ENCODE data around the gene SFR1. TPM values are rescaled to one million over a fixed set of nuclear protein-coding genes. Genes with fewer than 3 reads are reported as not detected.

The SFR1 gene
- total RNA-seq, 1 experiment from 2014 or later = 4.3 TPM

DNA sequence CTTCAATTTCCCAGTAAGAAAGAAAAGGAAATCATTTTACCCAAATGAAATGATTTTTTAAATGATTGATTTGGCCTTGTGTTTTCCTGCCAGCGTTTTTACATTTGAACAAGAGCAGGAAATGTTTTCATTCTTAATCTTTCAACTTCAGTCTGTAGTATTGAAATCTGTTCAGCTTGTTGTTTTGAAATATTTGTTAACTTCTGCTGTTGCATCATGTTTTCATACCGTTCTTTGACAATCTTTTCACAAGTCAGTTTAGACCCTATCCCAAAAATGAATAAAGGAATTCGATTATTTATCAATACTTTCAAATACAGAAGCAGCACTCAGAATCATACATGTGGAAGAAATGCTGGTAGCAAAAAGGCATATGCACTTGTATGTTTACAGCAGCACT lies 8.1 kb downstream of the SFR1 start:
- no peaks in the 10 kb centered on the region for H4K20me1 ChIP-seq (ENCODE audit: insufficient read depth)
- no peaks in the 10 kb centered on the region for H3F3A ChIP-seq (ENCODE audit: insufficient read depth, low read depth)
- CTCF ChIA-PET = no interaction called here
- no TSS peak for BruUV-seq (replicated peaks)
- intact Hi-C loops (cut with micrococcal nuclease; ENCODE audit: unreplicated experiment) = loop anchor here (2.0 kb wide), 1 partner anchor 29 kb away; no protein-coding TSS in a partner anchor
- H3K79me2 ChIP-seq (ENCODE audit: low read depth) = no peaks in the 10 kb centered on the region
- H3K4me2 ChIP-seq = no peak overlapping the region
- no peak overlapping the region for H2AFZ ChIP-seq
- H3K4me1 ChIP-seq (replicated peaks; ENCODE audit: insufficient read depth) = no peaks in the 10 kb centered on the region
- POLR2A ChIA-PET (ENCODE audit: unreplicated experiment) = interaction anchor here (1.0 kb wide), 1 partner anchor 8 kb away, joined by 7 read pairs; the partner anchor contains the start of gene SFR1
- H3K9me2 ChIP-seq (ENCODE audit: insufficient read depth) = no peaks in the 10 kb centered on the region
- no peaks in the 10 kb centered on the region for H3K27me3 ChIP-seq (ENCODE audit: insufficient read depth, low read depth)
- TF ChIP-seq, protein P1, sequence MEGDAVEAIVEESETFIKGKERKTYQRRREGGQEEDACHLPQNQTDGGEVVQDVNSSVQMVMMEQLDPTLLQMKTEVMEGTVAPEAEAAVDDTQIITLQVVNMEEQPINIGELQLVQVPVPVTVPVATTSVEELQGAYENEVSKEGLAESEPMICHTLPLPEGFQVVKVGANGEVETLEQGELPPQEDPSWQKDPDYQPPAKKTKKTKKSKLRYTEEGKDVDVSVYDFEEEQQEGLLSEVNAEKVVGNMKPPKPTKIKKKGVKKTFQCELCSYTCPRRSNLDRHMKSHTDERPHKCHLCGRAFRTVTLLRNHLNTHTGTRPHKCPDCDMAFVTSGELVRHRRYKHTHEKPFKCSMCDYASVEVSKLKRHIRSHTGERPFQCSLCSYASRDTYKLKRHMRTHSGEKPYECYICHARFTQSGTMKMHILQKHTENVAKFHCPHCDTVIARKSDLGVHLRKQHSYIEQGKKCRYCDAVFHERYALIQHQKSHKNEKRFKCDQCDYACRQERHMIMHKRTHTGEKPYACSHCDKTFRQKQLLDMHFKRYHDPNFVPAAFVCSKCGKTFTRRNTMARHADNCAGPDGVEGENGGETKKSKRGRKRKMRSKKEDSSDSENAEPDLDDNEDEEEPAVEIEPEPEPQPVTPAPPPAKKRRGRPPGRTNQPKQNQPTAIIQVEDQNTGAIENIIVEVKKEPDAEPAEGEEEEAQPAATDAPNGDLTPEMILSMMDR (conservative IDR thresholded peaks at IDR 0.05) = no peak
- TF ChIP-seq EZH2 (IDR thresholded peaks at IDR 0.05; ENCODE audit: low read depth) = no peak
- H3K27ac ChIP-seq = no peak overlapping the region
- no peak overlapping the region for H3K4me3 ChIP-seq
- no peaks in the 10 kb centered on the region for H3K36me3 ChIP-seq (ENCODE audit: low read depth)
- H3K9me3 ChIP-seq (ENCODE audit: insufficient read depth, low read depth) = no peaks in the 10 kb centered on the region
- DNase-seq = no peak

DNA sequence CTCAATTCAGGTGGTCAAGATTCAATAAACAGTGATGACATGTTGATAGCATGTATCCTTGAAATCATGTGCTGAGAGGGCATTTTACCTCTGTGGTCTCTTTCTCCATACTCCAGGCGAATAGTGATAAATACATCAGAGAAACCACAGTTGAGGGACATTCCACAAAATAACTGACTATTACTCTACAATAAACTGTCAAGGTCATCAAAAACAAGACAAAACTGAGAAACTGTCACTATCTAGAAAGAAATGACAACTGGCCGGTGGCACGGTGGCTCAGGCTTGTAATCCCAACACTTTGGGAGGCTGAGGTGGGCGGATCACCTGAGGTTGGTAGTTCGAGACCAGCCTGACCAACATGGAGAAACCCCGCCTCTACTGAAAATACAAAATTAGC lies 16.2 kb downstream of the SFR1 start:
- no TSS peak for BruUV-seq (replicated peaks)
- TF ChIP-seq, protein P1 (conservative IDR thresholded peaks at IDR 0.05) = no peak
- TF ChIP-seq EZH2 (IDR thresholded peaks at IDR 0.05; ENCODE audit: low read depth) = no peak
- H3K4me3 ChIP-seq = no peak overlapping the region
- no peak overlapping the region for H2AFZ ChIP-seq
- no peaks in the 10 kb centered on the region for H3K36me3 ChIP-seq (ENCODE audit: low read depth)
- intact Hi-C loops (cut with micrococcal nuclease; ENCODE audit: unreplicated experiment) = no loop called here
- no peak for DNase-seq
- no peaks in the 10 kb centered on the region for H3F3A ChIP-seq (ENCODE audit: insufficient read depth, low read depth)
- no peak overlapping the region for H3K27ac ChIP-seq
- ChIA-PET CTCF (no interaction called here), POLR2A (ENCODE audit: unreplicated experiment) (no interaction called here)
- no peaks in the 10 kb centered on the region for H3K4me1 ChIP-seq (replicated peaks; ENCODE audit: insufficient read depth)
- no peaks in the 10 kb centered on the region for H3K27me3 ChIP-seq (ENCODE audit: insufficient read depth, low read depth)
- H3K4me2 ChIP-seq = no peak overlapping the region
- H3K9me2 ChIP-seq (ENCODE audit: insufficient read depth) = no peaks in the 10 kb centered on the region
- H3K79me2 ChIP-seq (ENCODE audit: low read depth) = no peaks in the 10 kb centered on the region
- H4K20me1 ChIP-seq (ENCODE audit: insufficient read depth) = no peaks in the 10 kb centered on the region
- no peaks in the 10 kb centered on the region for H3K9me3 ChIP-seq (ENCODE audit: insufficient read depth, low read depth)

DNA sequence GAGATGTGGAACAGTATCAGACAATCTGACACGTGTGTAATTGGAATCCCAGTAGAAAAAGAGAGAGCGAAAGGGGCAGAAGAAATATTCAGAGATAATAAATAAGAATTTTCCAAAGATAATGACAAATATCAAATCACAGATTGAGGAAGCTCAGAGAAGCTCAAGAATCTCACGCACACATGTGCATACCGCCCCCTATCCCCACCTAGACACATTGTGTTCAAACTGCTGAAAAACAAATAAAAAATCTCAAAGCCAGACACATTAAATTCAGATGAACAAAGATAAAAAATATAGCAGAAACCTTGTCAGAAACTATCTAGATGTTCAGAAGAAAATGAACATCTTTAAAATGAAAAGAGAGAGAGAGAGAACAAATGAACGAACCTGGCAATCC lies 17.2 kb downstream of the SFR1 start:
- Histone ChIP-seq H3K27me3 (ENCODE audit: insufficient read depth, low read depth) (no peaks in the 10 kb centered on the region), H3K36me3 (ENCODE audit: low read depth) (no peaks in the 10 kb centered on the region), H3K79me2 (ENCODE audit: low read depth) (no peaks in the 10 kb centered on the region), H4K20me1 (ENCODE audit: insufficient read depth) (no peaks in the 10 kb centered on the region), H3K27ac (no peak overlapping the region), H3F3A (ENCODE audit: insufficient read depth, low read depth) (no peaks in the 10 kb centered on the region), H3K4me3 (no peak overlapping the region), H3K4me2 (no peak overlapping the region), H3K9me3 (ENCODE audit: insufficient read depth, low read depth) (no peaks in the 10 kb centered on the region), H2AFZ (no peak overlapping the region), H3K4me1 (replicated peaks; ENCODE audit: insufficient read depth) (no peaks in the 10 kb centered on the region), H3K9me2 (ENCODE audit: insufficient read depth) (no peaks in the 10 kb centered on the region)
- intact Hi-C loops (cut with micrococcal nuclease; ENCODE audit: unreplicated experiment) = no loop called here
- TF ChIP-seq, protein P1 (conservative IDR thresholded peaks at IDR 0.05) = peak; percentile 9; the same call in 1 of the 2 replicates
- TF ChIP-seq EZH2 (IDR thresholded peaks at IDR 0.05; ENCODE audit: low read depth) = no peak
- ChIA-PET CTCF (no interaction called here), POLR2A (ENCODE audit: unreplicated experiment) (no interaction called here)
- BruUV-seq (replicated peaks) = no TSS peak
- DNase-seq = no peak

Data from PC-9 (cell line).